Activated CD8-positive, alpha-beta memory T cell treated with anti-CD3 and anti-CD28 coated beads, Interleukin-2, amount 50 U/mL, for 4 hours (primary cell): Measurements from ENCODE around the gene B4GALNT3.

Source experiments
- DNase-seq: peaks from one replicate; pipeline ENCODE4 v3.0.0-alpha.2; 2020

The B4GALNT3 gene

DNA sequence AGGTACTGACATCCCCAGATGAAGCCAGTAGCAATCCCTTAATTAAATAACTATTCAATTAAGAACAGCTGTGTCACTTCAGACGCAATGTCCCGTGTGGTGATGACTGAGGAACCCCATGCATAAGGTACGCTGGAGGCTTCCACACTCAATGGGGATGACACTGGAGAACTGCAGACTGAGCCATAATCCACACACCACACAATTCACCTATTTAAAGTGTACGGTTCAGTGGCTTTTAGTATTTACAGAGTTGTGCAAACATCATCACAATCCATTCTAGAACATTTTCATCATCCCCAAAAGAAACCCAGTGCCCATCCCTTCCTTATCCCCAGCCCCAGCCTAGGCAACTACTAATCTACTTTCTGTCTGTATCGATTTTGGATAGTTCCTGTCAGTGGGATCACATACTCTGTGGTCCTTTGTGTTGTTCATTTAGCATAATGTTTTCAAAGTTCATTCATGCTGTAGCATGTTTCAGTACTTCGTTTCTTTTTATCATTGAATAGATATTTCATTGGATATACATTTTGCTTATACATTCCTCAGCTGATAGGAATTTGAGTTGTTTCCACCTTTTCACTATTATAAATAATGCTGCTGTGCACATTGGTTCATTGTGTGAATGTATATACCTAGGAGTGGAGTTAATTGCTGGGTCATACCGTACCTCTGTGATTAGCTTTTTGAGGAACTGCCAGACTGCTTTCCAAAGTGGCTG is 142.4 kb downstream of the B4GALNT3 start:
- DNase-seq: no peak

DNA sequence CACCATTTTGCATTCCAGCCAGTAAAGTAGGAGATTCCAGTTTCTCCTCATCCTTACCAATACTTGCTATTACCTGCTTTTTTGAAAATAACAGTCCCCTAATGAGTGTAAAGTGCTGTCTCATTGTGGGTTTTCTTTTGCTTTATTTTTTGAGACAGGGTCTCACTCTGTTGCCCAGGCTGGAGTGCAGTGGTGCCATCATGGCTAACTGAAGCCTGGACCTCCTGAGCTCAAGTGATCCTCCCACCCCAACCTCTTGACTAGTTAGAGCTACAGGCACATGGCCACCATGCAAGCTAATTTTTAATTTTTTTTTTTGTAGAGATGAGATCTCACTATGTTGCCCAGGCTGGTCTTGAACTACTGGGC is 142.9 kb downstream of the B4GALNT3 start:
- DNase-seq: no peak

DNA sequence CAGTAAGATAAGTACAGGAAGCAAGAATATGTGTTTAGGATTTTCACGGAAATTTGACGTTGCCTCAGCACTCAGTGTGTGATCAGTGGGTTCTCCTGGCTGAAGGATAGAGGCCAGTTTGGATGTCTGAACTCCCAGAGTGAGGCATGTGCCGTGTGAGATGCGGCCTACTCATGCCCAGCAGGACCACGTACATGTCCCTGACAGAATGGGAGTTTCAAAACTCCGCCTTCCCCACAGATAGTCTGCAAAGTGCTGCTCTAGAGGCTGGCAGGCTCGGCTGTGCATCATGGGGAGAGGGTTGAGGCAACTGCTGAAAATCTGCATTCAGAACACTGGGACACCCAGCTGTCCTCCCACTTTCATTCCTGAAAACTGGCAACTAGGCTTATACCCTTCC is 145.2 kb downstream of the B4GALNT3 start:
- no peak for DNase-seq

DNA sequence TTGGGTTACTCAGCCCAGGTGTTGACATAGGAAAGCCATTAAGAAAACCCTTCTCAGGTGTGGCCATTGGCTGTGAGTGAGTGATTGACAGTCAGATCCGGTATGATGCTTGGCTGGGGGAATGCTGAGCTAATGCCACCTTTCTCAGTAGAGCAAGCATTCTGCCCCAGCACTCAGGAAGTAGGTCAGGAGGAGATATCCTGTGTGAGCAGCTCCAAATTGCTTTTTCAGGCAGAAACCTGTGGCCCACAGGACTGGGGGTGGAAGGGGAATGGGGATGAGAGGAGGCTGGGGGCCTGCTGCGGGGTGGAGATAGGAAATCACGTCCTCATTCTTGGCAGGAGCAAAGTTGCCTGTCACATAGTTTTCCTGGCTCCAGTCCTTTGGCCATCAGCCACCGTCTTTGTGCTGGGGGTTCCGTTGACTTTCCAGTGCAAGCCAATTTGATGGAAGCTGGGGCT is 147.8 kb downstream of the B4GALNT3 start:
- no peak for DNase-seq

DNA sequence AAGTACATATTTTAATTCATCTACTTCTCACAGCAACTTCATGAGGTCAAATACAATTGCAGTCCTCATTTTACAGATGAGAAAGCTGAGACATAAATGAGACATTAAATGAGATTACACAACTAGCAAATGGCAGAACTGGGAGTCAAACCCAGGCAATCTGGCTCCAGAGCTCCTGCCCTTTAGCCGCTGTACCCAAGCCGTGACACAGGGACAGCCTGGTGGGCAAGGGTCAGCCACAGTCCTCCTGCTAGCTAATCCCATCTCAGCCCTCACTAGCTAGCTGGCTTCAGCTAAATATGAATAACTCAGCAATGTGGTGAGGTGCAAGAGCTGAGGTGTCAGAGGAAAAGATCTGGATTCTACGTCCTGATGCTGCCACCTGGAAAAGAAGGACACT is 148.7 kb downstream of the B4GALNT3 start:
- no peak for DNase-seq

DNA sequence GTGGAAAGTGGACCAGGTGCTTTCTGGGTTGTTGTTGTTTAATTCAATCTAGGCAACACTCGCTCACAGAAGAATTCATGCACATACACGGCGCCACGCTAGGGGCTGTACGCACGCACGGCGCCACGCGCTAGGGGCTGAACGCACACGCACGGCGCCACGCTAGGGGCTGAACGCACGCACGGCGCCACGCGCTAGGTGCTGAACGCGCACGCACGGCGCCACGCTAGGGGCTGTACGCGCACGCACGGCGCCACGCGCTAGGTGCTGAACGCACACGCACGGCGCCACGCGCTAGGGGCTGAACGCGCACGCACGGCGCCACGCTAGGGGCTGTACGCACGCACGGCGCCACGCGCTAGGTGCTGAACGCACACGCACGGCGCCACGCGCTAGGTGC is 149.2 kb downstream of the B4GALNT3 start:
- DNase-seq: no peak

DNA sequence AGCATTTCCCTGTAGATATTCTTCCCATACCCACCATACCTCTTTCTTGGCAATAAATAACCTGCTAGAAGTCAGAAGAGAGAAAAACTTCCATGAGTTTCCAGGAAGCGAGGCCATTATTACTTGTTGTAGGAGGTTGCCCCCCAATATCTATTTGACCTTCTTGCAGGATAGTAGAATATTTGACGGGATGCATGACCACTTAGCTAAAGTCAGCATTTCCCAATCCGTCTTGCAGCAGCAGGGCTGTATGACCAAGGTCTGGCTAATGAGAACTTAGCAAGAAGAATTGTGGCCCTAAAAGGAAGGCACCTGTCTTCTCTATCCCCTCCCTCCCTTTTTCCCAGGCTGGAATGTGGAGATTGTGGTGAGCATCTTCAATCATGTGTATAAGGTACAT is 152.0 kb downstream of the B4GALNT3 start:
- DNase-seq: no peak

DNA sequence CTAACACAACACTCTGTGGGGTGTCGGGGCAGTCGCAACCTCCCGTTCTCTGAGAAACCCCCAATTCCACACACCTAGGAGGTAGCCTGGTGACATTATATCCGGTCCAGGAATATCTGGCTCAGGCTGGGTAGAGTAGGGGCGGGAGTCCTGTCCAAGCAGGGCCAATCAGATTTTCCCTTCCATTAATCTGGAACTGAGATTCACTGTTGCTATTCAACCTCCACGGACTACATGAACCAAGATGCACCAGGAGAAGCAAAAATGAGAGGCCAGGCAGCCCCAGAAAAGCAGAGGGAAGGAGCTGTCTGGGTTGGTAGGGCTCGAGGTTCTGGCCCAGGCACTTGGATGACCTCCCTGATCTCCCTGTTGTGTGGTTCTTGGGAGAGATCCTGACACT is 152.6 kb downstream of the B4GALNT3 start:
- DNase-seq: no peak

DNA sequence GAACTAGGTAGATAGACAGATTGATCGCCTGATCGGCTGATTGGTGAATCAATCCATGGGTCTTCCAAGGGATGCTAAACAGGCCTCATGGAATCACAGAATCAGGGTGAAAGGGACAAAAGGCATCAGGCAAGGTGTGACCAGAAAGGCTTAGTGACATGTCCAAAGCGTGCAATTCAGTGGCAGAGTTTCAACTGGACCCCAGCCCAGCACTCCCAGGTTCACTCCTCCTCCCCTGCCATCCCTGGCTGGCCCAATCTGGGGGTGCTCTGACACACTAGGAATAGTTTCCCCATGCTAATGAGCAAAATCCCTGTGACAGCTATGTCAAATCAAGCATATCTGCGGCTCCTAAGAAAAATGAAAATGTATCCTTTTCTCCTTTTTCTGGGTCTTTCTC is 153.1 kb downstream of the B4GALNT3 start:
- no peak for DNase-seq
